Activated naive CD4-positive, alpha-beta T cell (primary cell): ENCODE data around the gene CPLX3.
"Not testable (repeated sequence)": the region's sequence is repeated elsewhere in the genome, so short reads cannot be mapped to it uniquely, and the experiment has no call there.

Experiments
- DNase-seq, 4 experiments: peaks; one replicate each; lab custom pipeline; 2025; lab: John Stamatoyannopoulos, UW

Gene CPLX3, protein sequence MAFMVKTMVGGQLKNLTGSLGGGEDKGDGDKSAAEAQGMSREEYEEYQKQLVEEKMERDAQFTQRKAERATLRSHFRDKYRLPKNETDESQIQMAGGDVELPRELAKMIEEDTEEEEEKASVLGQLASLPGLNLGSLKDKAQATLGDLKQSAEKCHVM

DNA sequence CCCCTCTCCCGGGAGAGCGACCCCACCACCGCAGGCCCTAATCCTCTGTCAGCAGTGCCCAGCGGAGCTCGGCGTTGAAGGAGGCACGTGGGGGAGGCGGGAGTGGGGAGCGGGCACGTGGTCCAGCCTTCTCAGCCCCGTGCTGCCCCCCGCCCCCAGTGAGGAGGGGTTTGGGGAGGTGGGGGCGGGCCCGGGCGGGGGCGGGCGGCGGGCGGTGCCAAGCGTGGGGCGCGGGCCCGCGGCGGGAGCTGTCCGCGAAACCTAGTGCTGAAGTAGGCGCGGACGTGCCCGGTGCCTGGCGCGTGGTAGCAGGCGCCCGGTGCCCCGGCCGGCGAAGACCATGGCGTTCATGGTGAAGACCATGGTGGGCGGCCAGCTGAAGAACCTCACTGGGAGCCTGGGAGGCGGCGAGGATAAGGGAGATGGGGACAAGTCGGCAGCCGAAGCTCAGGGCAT is at the start of gene CPLX3:
TSS of gene CPLX3 (plus strand) at position 264 of the 456 bp plus-strand sequence. CDS start at position 341, 77 bp downstream.
- DNase-seq: peak in 2 of 4 experiments; percentile 26 to 52

DNA sequence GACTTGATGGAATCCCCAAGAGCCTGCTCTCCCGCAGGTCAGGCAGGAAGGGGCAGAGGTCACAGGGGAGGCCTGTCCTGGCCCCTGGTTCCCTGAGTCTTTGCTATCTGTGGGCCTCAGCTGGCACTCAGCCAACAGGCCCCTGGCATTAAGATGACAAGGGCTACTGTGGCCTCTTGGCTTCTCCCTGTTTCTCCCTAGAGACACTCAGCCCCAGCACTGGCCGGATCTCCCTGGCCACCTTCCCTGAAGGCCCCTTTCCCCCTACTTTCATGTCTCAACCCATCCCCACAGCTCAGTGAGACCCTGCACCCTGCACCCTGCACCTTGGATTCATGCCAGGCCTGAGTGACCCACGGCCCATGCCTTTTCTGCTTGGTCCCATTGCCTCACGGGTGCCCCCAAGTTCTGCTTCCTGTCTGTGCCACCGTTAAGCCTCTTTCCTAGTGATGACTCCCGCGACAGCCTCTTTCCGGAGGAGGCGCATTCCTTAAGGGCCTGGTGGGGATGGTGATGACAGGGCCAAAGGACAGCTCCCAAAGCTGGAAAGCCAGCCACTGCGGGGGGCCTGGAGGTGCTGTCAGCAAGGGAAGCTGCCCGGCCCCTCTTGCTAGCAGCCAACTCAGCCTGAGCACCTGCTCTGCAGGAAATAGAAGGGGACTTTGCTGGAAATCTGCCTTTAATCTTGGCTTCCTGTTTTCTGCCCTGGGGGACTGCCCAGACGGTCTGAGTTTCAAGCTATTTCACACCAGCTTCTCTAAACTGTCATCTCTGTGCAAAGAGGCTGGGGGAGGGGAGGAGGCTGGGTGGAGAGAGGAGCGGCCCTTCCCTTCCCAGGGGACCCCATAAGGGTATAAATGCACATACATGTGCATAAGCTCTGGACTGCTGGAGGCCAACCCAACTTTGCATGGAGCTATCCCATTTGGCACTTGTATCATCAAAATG is 49.3 kb upstream of the CPLX3 start:
- DNase-seq: peak in 2 of 4 experiments; percentile 47 to 54

DNA sequence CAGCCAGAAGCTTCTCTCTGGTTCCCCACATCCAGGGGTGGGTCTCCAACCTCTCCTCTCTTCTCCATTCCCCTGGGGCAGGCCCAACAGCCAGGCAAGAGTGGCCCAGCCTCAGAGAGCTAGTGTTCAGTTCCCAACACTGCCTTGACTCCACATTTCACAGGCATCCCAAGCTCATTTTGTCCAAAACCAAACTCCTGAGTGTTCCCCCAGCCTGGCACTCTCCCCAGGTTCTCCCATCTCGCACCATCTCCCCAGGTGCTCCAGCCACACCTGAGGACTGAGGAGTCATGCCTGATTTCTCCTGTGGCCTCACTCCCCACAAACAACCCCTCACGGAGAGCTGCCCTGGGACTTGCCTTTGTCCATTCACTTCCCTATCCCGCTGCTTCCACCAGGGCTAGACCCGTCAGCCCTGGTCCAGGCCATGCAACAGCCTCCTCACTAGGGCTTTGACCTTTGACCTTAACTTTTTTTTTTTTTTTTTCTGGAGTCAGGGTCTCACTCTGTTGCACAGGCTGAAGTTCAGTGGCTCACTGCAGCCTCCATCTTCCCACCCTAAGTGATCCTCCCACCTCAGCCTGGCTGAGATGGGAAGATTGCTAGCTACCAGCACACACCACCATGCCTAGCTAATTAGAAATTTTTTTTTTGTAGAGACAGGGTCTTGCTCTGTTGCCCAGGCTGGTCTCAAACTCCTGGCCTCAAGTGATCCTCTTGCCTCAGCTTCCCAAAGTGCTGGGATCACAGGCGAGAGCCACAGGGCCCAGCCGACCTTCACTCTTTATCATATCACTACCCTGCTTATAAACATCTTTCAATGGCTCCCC is 48.4 kb upstream of the CPLX3 start:
- DNase-seq: no peak

DNA sequence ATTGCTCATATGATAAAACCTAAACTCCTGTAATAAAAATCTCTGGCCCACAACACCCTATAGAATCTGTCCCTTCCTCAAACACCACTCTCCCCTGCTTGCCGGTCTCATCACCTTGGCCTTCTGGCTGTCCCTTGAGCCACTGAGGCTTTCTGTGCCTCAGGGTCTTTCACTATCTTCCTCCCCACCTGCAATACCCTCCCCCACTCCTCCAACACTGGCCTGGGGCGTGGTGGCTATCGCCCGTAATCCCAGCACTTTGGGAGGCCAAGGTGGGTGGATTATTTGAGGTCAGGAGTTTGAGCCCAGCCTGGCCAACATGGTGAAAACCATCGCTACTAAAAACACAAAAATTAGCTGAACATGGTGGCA is 47.8 kb upstream of the CPLX3 start:
- no peak for DNase-seq

DNA sequence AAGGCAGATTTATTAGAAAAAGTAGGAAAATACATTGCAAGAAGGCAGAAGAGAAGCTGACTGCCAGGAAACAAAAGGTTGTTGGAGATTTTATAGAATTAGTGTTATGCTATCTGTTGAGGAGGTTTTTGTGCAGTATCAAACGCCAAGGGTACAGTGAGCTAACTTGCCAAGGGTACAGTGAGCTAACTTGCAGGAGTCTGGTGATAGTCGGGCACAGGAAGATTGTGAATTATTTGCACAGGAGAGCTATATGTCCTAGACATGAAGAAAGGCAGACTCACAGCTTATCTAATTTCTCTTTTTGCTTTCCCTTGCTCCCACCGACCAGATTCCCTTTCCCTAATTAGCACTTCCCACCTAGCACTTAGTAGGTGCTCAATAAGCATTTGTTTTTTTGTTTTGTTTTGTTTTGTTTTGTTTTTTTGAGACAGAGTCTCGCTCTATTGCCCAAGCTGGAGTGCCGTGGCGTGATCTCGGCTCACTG is 47.2 kb upstream of the CPLX3 start:
- no peak for DNase-seq

DNA sequence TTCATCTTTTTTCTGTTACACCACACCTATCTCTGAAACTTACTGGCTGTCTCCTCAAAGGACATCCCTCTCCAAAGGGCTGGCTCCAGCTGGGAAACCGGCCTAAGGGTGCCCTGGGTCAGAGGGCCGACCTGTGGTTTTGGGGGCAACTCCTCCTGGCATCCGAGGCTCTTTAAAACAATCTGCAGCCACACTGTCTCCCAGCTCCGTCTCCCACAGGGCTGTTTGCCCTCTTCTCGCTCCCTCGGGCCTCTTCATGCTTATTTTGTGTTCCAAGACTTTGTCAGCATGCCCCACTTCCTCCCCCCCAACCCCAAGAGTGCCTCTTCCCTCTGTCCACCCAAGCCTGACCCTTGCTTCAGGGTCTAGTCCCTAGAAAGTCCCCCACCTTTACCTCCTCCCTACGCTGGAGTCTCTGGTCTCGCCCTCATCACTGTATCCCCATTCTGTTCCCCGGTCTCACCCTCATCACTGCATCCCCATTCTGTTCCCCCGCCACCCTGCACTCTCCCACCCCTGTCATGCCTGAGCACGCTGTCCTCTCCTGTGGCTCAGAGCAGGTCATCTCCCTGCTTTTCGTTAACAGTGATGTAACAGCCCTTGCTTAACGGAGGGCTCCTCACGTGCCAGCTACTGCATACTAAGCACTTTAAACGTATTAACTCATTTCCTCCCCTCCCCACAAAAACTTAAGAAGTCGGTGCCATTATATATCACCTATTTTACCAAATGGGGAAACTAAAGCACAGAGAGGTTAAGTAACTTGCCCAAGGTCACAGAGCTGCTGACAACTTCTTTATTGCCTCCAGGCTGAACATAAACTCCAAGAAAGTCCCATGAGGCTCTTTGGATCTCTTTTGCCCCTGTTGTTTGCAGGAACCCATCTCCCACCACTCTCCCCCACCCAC is 45.6 kb upstream of the CPLX3 start:
- DNase-seq: no peak

DNA sequence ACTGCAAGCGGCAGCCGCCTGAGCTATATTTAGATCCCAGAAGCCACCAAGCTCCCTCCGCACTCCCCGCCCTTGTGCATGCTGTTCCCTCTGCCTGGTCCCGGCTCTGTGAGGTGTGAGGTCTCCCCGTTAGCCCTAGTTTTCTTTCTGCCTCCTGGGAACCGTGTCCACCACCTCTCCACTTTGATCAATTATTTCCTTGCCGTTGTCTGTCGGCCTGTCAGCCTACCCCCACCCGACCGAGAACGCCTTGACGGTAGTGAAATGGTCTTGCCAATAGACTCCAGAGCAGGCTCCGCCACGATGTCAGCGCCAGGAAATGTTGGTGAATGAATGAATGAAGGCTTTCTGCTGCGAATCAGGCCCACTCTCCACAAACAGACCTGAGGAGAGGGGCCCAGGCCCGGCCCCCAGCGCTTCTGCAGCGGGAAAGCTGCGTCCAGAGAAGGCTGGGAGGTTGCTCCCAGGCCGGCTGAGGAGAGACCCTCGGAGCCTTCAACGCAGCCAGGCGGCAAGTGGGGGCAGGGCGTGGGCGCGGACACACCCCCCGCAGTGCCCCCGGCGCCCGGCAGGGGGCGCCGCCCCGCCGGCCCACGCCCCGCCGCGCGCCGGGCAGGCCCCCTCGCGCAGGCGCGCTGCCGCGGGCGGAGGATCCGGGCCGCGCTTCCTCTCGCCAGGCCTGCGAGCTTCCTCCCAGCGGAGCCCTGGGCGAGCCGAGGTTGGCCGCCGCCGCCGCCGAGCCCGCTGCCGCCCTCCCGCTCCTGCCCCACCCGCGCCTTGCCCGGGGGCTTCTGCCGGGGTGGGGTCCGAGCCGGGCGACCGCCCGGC is 44.8 kb upstream of the CPLX3 start, which contains the start of gene CSK:
TSS of gene CSK (plus strand) at position 650 of the 828 bp plus-strand sequence. CDS start 16,218 bp downstream, outside the sequence.
- DNase-seq: peak in 3 of 4 experiments; percentile 37 to 78 (median 57)

DNA sequence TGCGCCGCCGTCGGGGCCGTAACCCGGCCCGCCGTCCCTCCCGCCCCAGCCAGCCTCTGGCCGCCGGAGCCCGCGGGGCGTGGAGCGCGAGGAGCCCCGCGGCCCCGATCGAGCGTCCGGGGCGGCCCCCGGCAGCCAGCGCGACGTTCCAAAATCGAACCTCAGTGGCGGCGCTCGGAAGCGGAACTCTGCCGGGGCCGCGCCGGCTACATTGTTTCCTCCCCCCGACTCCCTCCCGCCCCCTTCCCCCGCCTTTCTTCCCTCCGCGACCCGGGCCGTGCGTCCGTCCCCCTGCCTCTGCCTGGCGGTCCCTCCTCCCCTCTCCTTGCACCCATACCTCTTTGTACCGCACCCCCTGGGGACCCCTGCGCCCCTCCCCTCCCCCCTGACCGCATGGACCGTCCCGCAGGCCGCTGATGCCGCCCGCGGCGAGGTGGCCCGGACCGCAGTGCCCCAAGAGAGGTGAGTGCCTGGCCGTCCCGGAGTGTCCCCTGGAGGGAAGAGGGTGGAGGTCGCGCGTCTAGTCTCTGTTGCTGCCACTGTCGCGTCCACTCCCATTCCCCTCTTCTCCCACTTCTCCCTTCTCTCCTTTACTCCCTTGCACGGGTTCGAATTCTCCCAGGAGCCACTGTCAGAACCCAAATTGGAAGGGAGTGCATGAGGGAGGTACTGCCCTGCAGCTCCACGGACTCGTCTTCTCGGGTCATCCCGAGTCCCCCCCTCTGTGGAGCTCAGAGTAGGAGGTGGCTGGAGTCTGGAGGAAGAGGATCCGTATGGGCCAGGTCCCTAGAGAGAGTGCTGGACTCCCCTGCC is 44.0 kb upstream of the CPLX3 start:
- DNase-seq: peak in 3 of 4 experiments; percentile 34 to 70 (median 59)

DNA sequence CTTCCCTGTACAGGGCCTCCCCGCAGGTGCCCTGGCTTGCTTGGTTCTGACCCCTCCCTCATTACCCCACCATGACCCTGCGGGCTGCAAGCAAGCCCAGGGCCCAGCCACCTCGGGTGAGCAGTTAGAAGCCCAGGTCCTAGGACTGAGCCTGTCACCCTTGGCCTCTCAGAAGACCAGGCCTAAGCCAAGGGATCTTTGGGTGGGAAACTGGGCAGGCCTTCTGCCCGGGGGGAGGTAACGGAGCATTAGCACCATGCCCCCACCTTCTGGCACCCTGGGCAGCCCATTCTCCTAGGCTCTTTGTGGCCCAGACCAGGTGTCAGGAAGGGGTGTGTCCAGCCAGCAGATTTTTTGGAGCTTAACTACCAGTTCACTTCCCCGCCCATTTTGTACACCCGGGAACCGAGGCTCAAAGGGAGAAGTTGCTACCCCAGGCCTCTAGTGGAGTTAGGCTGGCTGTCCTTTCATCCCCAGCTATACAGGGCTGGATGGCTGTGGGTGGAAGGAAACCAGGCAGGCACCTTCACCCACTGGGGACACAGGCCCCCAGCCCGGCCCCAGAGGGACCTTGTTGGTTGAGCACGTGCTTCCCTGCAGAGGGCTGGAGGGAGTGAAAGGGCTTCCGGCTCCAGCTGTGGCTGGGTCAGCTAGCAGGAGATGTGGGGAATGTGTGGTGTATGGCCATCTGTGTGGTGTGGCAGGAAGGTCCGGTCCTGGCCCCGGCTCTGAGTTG is 43.2 kb upstream of the CPLX3 start:
- DNase-seq: no peak

DNA sequence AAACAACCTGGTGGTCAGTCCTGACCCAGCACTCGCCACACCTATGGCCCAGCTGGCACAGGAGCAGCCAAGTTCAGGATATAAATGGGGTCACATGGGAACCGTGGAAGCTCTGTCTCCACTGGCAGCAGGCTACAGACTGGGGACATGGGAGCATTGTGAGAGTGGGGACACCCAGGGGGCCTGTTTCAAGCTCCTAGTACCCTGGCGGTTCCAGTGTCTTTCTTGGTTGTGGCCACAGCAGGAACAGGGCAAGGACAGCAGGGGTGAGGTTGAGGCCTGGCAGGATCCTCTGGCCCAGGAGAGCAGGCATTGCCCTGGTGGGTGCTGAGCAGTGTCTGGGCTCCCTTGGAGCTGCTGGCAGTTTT is 42.6 kb upstream of the CPLX3 start:
- DNase-seq: no peak

DNA sequence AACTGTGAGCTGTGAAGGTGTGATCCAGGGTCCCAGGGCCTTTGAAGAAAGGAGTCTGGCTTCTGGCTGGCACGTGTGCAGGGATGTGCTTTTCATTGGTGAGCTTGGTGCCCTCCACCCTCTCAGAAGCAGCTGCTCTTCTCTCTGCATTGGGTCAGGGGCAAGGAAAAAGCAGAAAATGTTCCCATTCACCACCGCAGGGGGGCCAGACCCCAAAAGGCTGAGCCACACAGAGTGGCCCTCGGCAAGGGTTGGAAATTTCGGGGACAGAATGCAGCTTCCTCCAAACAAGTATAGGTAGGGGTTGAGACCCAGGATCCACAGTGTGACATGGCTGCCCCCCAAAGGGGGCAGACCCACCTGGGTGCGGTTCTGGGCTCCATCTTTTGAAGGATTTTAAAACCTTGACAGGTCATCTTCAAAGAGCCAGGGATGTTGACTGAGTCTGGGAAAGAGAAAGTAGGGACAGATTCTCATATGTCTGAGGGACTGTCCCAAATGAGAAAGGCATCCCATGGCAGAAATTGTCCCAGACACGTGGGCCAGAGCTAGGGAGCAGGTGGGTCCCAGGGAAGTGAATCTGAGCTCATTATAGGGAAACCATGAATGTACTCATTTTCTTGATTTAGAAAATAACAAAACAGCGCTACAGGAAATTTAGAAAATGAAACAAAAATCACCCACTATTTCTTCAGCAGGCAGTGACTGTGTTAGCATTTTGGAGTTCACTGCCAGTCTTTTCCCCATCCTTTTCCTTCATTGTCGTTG is 41.8 kb upstream of the CPLX3 start:
- DNase-seq: no peak

DNA sequence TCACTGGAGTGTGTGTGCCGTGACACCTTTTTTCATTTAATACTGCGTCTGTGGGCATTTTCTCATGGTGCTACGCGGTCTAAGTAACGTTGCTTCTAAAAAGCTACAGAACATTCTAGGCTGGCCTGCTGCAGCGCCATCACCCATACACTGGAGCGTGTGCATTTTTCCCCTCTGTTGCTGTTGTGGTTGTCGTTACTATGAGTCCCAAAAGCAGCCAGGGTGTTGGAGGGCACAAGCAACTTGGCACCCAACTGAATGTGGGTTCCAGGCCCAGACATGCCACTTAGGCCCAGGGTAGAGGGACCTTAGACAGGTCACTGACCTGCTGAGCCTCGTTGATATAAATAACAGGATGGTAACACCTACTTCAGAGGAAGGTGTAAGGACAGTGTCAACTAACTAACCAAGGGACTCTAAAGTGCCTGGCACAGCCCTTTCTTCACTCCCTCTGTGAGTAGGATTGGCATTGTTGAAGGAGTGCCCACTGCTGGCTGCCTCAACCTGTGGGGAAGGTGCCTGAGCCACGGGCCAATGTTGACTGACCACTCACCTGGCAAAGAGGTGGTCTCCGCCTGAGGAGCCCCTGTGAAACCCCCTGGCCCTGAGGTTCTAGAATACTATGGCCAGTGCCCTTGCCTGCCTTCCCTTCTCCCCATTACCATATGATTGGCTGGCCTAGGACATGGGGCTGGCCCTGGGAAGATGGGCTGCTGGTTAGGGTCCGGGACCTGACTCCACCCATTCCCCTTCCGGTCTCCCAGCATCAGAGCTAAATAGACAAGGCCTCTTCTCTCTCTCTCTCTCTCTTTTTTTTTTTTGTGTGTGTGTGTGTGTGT is 41.0 kb upstream of the CPLX3 start:
- DNase-seq: no peak

DNA sequence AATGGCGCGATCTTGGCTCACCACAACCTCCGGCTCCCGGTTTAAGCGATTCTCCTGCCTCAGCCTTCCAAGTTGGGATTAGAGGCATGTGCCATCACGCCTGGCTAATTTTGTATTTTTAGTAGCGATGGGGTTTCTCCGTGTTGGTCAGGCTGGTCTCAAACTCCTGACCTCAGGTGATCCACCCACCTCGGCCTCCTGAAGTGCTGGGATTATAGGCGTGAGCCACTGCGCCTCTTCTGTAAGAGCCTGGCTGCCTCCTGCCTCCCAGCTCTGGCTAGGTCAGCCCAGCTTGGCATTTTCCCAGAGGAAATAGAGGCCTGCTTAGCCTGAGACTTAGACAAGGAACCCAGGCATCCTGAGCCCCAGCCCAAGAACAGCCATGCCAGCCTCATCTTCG is 40.3 kb upstream of the CPLX3 start:
- DNase-seq: not testable (repeated sequence)

DNA sequence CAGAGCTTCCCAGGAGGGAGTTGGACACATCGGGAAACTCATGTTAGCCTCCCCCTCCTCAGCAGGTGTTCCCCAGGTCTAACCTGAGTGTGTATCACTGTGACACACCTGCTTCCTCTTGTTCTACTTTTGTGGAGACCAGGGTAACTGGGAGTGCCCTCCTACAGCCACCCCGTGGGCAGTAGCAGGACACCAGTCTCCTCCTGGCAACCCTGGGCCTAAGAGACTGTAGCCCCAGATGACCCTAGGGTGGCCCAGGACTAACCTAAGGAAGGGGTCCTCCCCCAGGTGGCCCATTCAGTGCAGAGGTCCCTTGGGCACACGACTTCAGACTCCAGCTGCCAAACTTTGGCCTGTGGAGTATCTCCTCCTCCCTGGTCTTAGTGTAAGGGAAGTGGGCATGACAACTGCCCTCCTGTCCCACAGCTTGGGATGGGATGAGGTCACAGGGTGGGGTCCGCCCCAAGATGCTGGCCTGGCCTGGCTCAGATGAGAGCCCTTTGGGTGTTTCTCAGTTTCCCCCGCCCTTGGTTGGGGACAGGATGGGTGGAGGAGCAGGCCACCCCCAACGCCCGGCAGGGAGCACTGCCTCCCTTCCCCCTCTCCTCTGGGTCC is 39.8 kb upstream of the CPLX3 start:
- no peak for DNase-seq

DNA sequence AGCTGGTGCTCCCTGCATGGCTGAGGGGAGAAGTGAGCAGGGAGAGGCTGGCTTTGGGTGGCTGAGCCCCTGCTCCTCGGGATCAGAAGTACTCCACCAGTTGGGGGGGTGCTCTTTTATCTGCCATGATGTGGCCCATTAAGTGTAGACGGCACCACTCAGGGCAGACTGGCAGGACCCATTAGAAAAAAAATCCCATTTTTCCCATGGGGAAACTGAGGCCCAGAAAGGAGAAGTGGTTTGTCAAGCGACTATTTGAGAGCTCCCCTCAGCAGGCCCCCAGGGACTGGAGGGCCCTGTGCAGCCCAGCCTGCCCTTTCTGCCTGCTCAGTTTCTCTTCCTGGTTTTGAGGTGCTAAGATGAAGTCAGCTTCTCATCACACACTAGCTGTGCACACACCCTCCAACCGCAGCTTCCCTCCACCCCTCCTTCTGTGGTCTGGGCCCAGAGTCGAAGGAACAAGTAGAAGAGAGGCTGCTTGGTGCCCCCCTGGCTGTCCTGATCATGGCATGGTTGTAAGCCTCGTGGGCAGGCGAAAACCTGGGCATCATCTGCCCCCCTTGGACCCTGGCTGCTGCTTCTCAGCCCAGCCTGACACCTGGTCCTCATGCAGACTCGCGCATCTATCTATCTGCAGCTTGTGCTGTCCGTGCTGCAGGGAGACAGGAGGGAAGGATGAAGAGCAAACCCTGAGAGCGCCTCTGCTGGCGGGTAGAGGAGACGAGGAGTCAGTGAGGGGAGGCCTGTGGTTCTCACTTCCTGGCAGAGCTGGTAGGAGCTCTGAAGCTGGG is 39.0 kb upstream of the CPLX3 start:
- DNase-seq: peak; percentile 57 to 77 (median 76)
